Measurements from ENCODE around the gene BTN2A1. TPM values are rescaled to one million over a fixed set of nuclear protein-coding genes. Genes with fewer than 3 reads are reported as not detected.
A peak's percentile ranks its signal among the peaks of the same experiment; 100 is the strongest.

The BTN2A1 gene
- total and polyA plus RNA-seq, 7 donors, result 5.4 to 14.9 (median 9.4) TPM

DNA sequence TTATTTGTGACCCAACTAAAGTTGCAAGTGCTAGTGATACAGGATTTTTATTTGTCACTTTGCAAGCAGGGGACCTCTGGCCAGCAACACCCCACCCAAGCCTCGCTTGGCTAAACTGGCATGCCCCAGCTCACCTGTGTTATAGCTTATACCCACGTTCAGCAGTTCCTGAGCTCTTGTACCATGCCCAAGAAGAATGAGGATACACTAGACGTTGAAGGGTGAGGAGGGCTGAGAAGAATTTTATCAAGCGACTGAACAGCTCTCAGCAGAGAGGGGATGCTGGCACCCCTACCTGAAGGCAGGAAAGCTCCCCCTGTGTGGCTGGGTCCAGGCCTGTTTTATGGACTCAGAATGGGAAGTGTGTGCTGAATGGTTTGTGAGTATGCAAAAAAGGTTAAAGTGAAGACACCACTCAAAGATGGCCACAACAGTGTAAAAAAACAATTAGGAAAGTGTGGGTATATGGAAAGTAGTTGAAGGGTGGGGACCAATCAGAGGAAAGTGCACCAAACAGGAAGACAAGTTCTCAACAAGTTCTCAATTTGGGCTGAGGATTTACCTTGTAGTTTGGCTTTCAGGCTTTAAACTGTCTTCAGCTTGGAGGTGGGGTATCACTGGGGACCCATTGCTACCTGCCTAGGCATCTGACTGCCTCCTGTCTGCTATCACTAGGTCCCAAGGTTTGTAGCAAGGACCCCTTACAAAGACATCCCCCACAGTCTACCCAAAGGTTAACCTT is 15.0 kb downstream of the BTN2A1 start:
- WGBS, 3 donors, result 94 to 99% (median 94%) methylated on average over 4 of the region's 4 CpGs
- intact Hi-C loops (cut with DNase I), result no loop called here
- no peak overlapping the region for H3K27ac ChIP-seq
- DNase-seq (no peak), ATAC-seq (no peak)
- H3K9me3 ChIP-seq, result peaks cover 13% of the 10 kb centered on the region
- peaks cover 2 to 23% of the 10 kb centered on the region in 2 donors for H3K36me3 ChIP-seq (ENCODE audit: insufficient read depth in 1 of 2, low read depth in 1 of 2)
- H3K4me3 ChIP-seq, result no peak overlapping the region
- no peaks in the 10 kb centered on the region for H3K4me1 ChIP-seq
- H3K27me3 ChIP-seq (ENCODE audit: insufficient read depth in 3 of 3, low read length in 2 of 3), result no peaks in the 10 kb centered on the region
- no peak for TF ChIP-seq CTCF (IDR thresholded peaks at IDR 0.05)

- ATAC-seq (no peak), DNase-seq (no peak)
- Histone ChIP-seq H3K27ac (peak overlapping the region; percentile 75), H3K4me3 (peak overlapping the region; percentile 68), H3K36me3 (ENCODE audit: insufficient read depth in 1 of 2, low read depth in 1 of 2) (peaks cover 2 to 16% of the 10 kb centered on the region in 2 donors), H3K9me3 (peaks cover 13% of the 10 kb centered on the region), H3K27me3 (ENCODE audit: insufficient read depth in 3 of 3, low read length in 2 of 3) (no peaks in the 10 kb centered on the region), H3K4me1 (no peaks in the 10 kb centered on the region)
- no peak for TF ChIP-seq CTCF (IDR thresholded peaks at IDR 0.05)
- intact Hi-C loops (cut with DNase I), result no loop called here
- WGBS, 3 donors, result 61 to 73% (median 66%) methylated on average over 1 of the region's 1 CpG
Observed at GRCh38 chr6:26473429-26473757, 15.6 kb downstream of the BTN2A1 start.

- Histone ChIP-seq H3K36me3 (ENCODE audit: insufficient read depth in 1 of 2, low read depth in 1 of 2) (peaks cover 2 to 11% of the 10 kb centered on the region in 2 donors), H3K27me3 (ENCODE audit: insufficient read depth in 3 of 3, low read length in 2 of 3) (no peaks in the 10 kb centered on the region), H3K27ac (peak overlapping the region; percentile 75), H3K4me3 (peak overlapping the region; percentile 68), H3K9me3 (peaks cover 13% of the 10 kb centered on the region), H3K4me1 (no peaks in the 10 kb centered on the region)
- intact Hi-C loops (cut with DNase I), result no loop called here
- ATAC-seq, result peak; percentile 92 to 98 (median 94)
- 0 to 1% (median 1%) methylated on average over 12 of the region's 12 CpGs for WGBS, 3 donors
- DNase-seq, result peak; percentile 50 to 73
- TF ChIP-seq CTCF (IDR thresholded peaks at IDR 0.05), result no peak
Observed at GRCh38 chr6:26473758-26474438, 16.1 kb downstream of the BTN2A1 start.

- no peaks in the 10 kb centered on the region for H3K4me1 ChIP-seq
- ATAC-seq, result peak in 2 of 4 donors; percentile 13 to 50
Observed at GRCh38 chr6:26474439-26474881, 16.7 kb downstream of the BTN2A1 start.

More at GRCh38 chr6:26474439-26474881, 16.7 kb downstream of the BTN2A1 start:
- no peaks in the 10 kb centered on the region for H3K27me3 ChIP-seq (ENCODE audit: insufficient read depth in 3 of 3, low read length in 2 of 3)
- DNase-seq, result no peak
- WGBS, 3 donors, result 18 to 46% (median 27%) methylated on average over 2 of the region's 2 CpGs
- peak overlapping the region; percentile 75 for H3K27ac ChIP-seq
- H3K36me3 ChIP-seq (ENCODE audit: insufficient read depth in 1 of 2, low read depth in 1 of 2), result peaks cover 0 to 6% of the 10 kb centered on the region in 2 donors
- H3K9me3 ChIP-seq, result peaks cover 13% of the 10 kb centered on the region
- peak overlapping the region; percentile 68 for H3K4me3 ChIP-seq
- no peak for TF ChIP-seq CTCF (IDR thresholded peaks at IDR 0.05)
- intact Hi-C loops (cut with DNase I), result no loop called here
